MCF 10A (cell line): ENCODE data around the gene PLCB1. TPM values are rescaled to one million over a fixed set of nuclear protein-coding genes. Genes with fewer than 3 reads are reported as not detected.

ENCODE experiments used
- BruUV-seq: library from RNA; stranded (reverse); fragments of 400-500 nt; replicated peaks from 2 replicates; lab custom pipeline; 2021; lab: Mats Ljungman, UMichigan
- CTCF ChIA-PET: fragments of 300-600 bp; sonication (Branson Sonifier 250); formaldehyde crosslinking; extraction: SDS; loops from one replicate; lab custom pipeline; 2021; ENCODE audit warnings: antibody characterized with exemption, inconsistent platforms; lab: Yijun Ruan, JAX
- POLR2A ChIA-PET: fragments of 300-600, 350-650 bp; sonication (Branson Sonifier 250); formaldehyde crosslinking; extraction: SDS; loops from one replicate; lab custom pipeline; 2020; ENCODE audit warnings: antibody characterized with exemption, inconsistent platforms; lab: Yijun Ruan, JAX
- DNase-seq: peaks from one replicate; pipeline ENCODE4 v3.0.0-alpha.2; 2018; ENCODE audit not compliant: unreplicated experiment
- H3K27ac Mint-ChIP-seq: one replicate; pipeline ENCODE4 v1.8.0; 2022; ENCODE audit warnings: mild to moderate bottlenecking, low read depth, mixed read lengths; ENCODE audit not compliant: unreplicated experiment
- H3K27me3 Mint-ChIP-seq: one replicate; pipeline ENCODE4 v1.8.0; 2022; ENCODE audit warnings: mixed read lengths; ENCODE audit not compliant: insufficient read depth, unreplicated experiment
- H3K36me3 Mint-ChIP-seq: one replicate; pipeline ENCODE4 v1.8.0; 2022; ENCODE audit warnings: mild to moderate bottlenecking, moderate library complexity, mixed read lengths; ENCODE audit not compliant: insufficient read depth, unreplicated experiment
- H3K4me1 Mint-ChIP-seq: one replicate; pipeline ENCODE4 v1.8.0; 2022; ENCODE audit warnings: mixed read lengths; ENCODE audit not compliant: insufficient read depth, unreplicated experiment
- H3K4me3 Mint-ChIP-seq: one replicate; pipeline ENCODE4 v1.8.0; 2022; ENCODE audit warnings: mild to moderate bottlenecking, moderate library complexity, mixed read lengths; ENCODE audit not compliant: unreplicated experiment
- H3K9me3 Mint-ChIP-seq: one replicate; pipeline ENCODE4 v1.8.0; 2022; ENCODE audit warnings: mixed read lengths; ENCODE audit not compliant: unreplicated experiment
- CTCF ChIP-seq: fragments of 200-600 bp; IDR thresholded peaks from one replicate; pipeline ENCODE4 v1.8.0; 2022; ENCODE audit warnings: antibody characterized with exemption, mild to moderate bottlenecking; ENCODE audit not compliant: unreplicated experiment
- intact Hi-C: fragments of 100-400 bp; cut with micrococcal nuclease; formaldehyde crosslinking; loops from 2 replicates; pipeline ENCODE4 v1.14.1; 2022
- total RNA-seq: library from RNA; stranded (reverse); gene quantifications from 2 replicates; pipeline ENCODE4 v1.2.3, GENCODE V29; 2022

The PLCB1 gene
- total RNA-seq, 1 experiment from 2014 or later, result 5.9 TPM

DNA sequence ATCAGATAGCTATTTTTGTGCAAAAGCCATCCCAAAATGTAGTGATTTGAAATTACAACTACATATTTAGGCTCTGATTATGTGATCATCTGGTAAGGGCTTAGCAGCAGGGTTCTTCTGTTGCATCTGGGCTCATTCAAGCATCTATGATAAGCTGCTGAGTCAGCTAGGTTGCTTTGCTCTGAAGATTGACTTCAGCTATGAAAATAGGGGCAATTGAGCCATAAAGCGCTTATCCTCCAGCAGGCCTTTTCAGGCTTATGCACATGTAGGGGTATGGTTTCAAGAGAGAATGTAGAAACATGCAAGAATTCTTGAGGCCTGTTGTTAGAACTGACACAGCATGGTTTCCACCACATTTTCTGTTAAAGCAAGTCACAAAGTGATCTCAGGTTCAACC is 114.1 kb downstream of the PLCB1 start:
- TF ChIP-seq CTCF, result no peak
- no peak for DNase-seq
- intact Hi-C loops, result no loop called here
- H3K4me1 Mint-ChIP-seq, result peaks cover 10% of the 10 kb centered on the region
- no peak overlapping the region for H3K4me3 Mint-ChIP-seq
- ChIA-PET POLR2A (no interaction called here), CTCF (interaction anchor here (0.6 to 1.3 kb wide), 4 partner anchors 32 to 475 kb away, joined by 3 read pairs; no protein-coding TSS in a partner anchor)
- H3K9me3 Mint-ChIP-seq, result no peaks in the 10 kb centered on the region
- H3K27ac Mint-ChIP-seq, result no peak overlapping the region
- no TSS peak for BruUV-seq
- no peaks in the 10 kb centered on the region for H3K27me3 Mint-ChIP-seq
- no peaks in the 10 kb centered on the region for H3K36me3 Mint-ChIP-seq

- CTCF ChIA-PET, result interaction anchor here (0.9 to 1.1 kb wide), 2 partner anchors 32 to 36 kb away, joined by 3 read pairs; no protein-coding TSS in a partner anchor
- Mint-ChIP-seq H3K27ac (no peak overlapping the region), H3K4me1 (peaks cover 10% of the 10 kb centered on the region), H3K27me3 (no peaks in the 10 kb centered on the region), H3K9me3 (no peaks in the 10 kb centered on the region), H3K36me3 (no peaks in the 10 kb centered on the region), H3K4me3 (no peak overlapping the region)
- TF ChIP-seq CTCF, result no peak
- intact Hi-C loops, result no loop called here
- DNase-seq, result no peak
- POLR2A ChIA-PET, result interaction anchor here (0.9 kb wide), 1 partner anchor 26 kb away, joined by 3 read pairs; no protein-coding TSS in a partner anchor
- BruUV-seq, result no TSS peak
Observed at GRCh38 chr20:8246716-8247115, 114.7 kb downstream of the PLCB1 start.

DNA sequence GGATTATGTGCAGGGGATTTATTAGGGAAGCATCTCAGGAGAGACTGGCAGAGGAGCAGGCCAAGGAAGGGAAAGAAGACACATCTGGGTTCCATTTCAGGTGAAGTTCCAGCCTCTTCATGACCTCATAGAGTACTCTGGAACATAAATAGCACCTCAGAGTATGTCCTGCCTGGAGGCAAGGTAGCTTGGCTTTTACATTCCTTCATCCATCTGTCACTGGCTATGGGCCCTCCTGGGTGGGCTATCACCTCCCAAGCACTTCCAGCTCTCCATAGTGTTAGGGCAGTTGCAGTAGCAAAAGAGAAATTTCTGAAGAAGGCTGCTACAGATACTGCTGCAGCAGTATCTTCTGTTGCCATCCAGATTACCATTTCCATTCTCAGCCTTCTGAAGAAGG is 116.0 kb downstream of the PLCB1 start:
- no peak for TF ChIP-seq CTCF
- Mint-ChIP-seq H3K27me3 (no peaks in the 10 kb centered on the region), H3K4me1 (peaks cover 10% of the 10 kb centered on the region), H3K27ac (no peak overlapping the region), H3K9me3 (no peaks in the 10 kb centered on the region), H3K36me3 (no peaks in the 10 kb centered on the region), H3K4me3 (no peak overlapping the region)
- intact Hi-C loops, result no loop called here
- BruUV-seq, result no TSS peak
- DNase-seq, result no peak
- ChIA-PET CTCF (no interaction called here), POLR2A (no interaction called here)

- no peaks in the 10 kb centered on the region for H3K9me3 Mint-ChIP-seq
- ChIA-PET CTCF (interaction anchor here (0.6 to 1.5 kb wide), 3 partner anchors 473 to 1299 kb away, joined by 3 to 5 read pairs (median 4); no protein-coding TSS in a partner anchor), POLR2A (no interaction called here)
- no peak for DNase-seq
- no TSS peak for BruUV-seq
- intact Hi-C loops, result no loop called here
- H3K27ac Mint-ChIP-seq, result no peak overlapping the region
- no peak overlapping the region for H3K4me3 Mint-ChIP-seq
- H3K27me3 Mint-ChIP-seq, result no peaks in the 10 kb centered on the region
- H3K4me1 Mint-ChIP-seq, result peaks cover 7% of the 10 kb centered on the region
- H3K36me3 Mint-ChIP-seq, result no peaks in the 10 kb centered on the region
- TF ChIP-seq CTCF, result no peak
Observed at GRCh38 chr20:8249634-8250033, 117.6 kb downstream of the PLCB1 start.
